Activated CD4-positive, CD25-positive, alpha-beta regulatory T cell treated with anti-CD3 and anti-CD28 coated beads, Interleukin-2, amount 50 U/mL, for 72 hours (primary cell): ENCODE results near the gene KCNJ2.

Experiments used
- DNase-seq: peaks from one replicate; pipeline ENCODE4 v3.0.0; 2021

Gene KCNJ2

DNA sequence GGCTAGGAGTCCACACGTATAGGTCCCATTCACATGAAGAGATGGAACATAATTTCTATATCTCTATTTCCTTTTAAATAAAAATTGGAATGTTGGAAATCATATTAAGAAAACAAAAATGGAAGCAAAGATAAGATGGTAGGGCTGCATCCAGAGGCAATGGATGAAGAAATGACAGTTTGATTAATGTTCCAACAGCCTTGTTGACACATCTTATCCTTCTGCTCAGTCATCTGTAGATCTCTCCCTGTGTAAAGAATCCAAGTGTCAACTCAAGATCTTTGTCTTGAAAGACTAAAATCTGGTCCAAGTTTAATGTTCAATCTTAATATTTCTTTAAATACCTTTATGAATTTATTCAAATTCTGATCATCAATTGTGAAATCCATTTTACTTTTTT, 7.8 kb upstream of the KCNJ2 start:
- no peak for DNase-seq

DNA sequence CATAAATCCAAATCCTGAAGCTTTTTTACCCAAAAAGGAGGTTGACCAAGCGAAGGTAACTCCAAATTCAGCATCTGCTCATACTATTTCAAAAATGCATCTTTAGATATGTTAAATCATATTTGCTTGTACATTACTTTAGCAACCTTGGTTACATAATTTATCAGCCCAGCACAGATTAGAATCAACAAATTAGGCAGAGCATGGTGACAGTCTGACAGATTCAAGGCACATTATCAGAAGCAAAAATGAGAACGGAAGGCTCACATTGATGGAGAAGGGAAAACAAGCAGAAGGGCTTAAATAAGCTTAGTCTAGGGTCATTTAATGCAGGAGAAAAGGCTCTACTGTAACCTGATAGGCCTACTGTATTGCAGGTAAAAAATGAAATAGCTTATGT, 3.9 kb upstream of the KCNJ2 start:
- DNase-seq, result no peak

DNA sequence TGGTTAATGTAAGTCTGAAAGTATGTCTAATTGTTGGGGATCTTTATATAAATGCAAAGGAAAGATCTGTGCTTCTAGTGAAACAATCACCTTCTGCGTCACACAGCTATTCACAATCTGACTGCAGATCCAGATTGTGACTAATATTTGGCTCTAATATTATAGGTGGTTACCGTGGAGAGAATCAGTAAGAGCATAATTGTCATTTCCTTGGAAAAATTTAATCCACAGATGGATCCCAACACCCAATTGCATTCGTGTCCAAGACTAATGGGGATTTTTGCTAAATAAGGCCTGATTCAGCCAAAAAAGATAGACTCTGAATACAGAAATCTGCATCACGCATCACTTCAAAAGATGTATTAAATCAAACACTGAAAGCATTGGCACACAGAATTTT, 2.7 kb upstream of the KCNJ2 start:
- DNase-seq, result no peak

DNA sequence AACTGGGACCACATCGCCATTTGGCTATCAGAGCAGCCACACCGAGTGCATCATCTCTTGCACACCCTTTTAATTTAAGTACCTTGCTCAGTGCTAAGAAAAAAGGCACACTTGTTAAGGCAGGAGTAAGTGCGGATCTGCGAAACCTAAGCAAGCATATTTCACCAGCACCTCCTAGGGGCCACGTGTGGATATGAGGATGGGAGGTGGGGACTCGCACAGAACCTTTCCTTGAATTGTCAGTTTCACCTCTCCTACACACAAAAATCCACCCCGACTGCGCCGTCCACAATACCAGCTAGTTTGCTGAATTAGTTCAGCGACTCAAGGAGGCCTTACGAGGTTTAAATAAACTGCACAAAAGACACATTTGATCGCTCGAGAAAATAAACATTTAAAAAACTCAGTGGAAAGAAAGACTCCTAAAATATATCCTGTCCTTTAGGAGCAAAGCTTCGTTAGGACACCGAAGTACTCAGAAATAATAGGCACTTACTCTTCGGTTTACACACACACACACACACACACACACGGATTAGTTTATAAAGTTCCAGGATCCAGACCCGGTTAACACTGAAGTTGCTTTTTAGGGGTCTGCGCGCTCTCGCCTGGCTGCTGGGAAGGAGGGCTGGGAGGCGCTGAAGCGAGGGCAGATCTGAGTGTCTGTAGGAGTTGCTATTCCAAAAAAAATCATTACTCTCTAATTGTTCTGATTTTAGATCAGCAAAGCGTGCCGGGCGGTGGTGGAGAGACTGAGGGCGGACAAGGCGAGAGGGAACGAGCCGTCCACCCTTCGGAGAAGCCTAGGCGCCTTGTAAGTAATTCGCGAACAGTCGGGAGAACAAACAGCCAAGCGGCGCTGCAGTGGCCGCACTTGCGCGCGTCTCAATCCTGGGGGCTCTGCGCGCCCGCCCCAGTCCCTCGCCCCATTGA, 1.0 kb upstream of the KCNJ2 start:
- no peak for DNase-seq

DNA sequence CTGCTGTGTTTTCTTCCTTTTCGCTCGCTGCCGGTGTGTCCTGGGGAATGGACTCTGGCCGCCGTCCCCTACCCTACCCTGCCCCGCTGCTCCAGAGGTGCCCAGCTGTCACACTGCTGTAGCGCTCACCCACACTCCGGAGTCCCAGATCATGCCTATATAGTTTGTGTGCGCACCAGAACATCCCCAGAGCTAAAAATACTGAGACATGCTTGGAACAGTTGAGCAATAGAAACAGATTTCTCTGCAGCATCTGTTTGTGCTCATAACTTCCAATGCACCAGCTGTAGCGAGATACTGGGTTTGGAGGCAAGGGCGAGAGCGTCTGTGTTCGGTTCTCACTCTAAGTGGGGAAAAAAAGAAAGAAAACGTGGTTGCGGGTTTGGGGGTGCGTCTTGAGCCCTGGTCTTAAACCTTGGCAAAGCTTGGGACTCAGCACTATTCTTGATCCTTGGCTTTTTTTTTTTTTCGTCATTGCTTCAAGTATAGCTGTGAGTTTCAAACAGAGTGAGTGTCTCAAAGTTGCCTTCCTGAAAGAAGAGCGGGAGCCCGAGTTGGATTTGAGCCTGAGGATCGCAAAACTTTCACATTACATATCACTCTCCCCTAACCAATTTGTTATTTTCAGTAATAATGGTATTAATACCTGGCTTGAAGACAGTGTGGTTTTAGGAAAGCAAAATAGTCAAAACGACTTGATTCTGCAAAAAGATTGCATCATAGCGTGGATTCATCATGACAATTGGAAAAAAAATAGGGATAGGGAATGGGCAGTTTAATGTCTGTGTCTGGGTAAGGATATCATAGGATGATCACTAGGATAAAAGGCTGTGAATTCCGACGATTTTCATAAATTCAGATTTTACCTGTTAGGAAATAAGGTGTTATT, 621 bp downstream of the KCNJ2 start:
- DNase-seq, result no peak

DNA sequence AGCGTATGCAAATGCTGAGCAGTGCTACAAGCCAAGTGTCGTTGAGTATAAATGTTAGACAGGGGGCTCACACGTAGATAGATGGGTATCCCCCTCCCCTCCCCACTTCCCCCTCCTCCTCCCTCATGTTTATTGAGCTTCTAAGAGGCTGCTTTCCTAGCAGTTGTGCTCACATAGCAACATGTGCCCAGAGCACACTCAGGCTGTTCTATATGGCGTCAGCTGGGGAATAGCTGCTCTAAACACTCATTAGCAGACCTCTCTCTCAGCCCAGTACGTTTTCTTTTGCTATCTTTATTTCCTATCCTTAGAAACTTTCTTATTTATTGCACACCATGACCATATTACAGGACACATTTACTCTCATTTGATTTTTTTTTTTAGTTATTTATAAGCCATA, 1.8 kb downstream of the KCNJ2 start:
- no peak for DNase-seq

DNA sequence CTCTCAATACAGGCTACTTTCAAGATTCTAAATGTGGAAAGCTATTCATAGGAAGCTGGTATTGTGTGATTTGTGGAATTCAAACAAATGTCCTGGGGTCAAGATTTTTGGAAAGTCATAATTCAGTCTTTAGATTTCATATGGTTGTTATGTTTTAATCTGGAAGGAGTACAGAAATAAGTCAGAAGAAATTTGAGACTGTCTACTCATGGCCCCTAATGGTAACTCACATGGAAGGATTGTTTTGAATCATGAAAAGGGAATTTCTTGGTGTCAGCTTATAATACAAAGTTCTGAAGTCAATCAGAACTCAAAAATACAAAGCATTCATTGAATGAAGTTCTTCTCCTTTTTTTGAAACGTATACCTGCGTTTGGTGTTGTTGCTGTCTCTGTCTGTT, 3.1 kb downstream of the KCNJ2 start:
- DNase-seq, result no peak

DNA sequence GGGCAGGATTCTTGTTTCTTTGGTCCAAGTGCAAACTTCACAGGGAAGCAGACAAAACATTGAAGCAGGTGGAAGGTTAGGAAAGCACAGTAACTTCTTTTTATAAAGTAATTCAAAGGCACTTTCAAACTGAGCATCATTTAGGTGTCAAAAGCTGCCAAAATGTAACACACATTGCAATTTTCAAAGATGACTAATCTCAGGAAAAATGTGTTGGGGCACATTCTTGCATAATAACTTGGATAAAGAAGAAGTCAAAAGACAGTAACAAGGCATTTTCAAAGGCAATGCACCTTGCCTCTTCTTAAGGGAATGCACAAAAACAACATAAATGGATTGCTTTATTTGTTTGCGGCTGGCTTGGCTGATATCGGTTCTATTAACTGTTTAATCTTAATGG, 3.6 kb downstream of the KCNJ2 start:
- DNase-seq, result no peak

DNA sequence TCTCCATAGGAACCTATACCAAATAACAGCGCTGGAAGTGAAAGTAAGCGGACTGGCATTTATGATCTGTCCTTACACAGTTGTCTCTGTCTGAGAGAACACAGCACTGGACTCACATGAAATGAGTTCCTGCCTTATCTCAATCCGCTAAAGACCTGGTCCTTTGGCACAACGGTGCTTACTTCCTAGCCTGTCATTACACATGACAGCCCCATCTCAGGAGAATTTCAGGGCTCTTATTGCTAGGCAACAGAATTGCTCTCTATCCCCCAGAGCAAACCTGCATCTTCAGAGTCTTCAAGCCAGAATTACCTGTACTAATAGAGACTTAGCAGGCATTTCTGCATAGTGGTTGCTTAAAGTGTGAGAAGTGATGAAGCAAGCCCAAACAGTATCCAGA, 4.3 kb downstream of the KCNJ2 start:
- DNase-seq, result no peak

DNA sequence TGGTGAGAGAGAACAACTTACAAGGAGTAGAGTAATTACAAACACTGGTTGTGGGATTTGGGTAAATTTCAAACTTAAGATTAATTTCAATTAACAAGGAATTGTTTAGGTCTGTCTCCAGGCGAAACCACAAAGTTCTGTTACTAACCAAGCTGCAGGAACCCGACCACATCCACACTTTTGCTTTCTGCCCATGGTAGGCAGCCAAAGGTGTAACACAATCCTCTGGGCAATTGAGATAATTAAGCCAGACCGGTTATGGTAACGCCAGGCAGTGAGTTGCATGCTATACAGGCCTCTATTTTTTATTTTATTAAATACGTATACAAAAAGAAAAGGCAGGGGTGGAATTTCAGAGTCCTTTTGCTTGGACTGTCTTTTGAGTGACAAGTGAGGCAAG, 12.0 kb downstream of the KCNJ2 start:
- DNase-seq, result no peak

DNA sequence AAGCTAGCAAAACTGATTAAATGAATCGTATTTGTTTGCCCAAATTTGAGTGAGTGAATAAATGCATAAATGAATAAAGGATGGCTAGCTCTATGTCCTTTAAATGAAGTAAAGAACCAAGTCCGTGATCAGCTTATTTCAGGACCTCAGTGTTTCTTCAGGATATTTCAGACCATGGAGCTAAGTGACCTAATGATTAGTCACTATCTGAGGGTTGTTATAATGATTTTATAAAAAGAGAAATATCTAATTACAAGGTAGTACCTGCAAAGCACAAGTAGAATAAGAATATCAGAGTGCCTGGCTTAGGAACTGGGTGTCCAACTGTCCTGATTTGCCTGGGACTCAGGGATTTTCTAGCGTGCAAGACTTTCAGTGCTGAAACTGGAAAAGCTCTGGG, 12.5 kb downstream of the KCNJ2 start:
- no peak for DNase-seq

DNA sequence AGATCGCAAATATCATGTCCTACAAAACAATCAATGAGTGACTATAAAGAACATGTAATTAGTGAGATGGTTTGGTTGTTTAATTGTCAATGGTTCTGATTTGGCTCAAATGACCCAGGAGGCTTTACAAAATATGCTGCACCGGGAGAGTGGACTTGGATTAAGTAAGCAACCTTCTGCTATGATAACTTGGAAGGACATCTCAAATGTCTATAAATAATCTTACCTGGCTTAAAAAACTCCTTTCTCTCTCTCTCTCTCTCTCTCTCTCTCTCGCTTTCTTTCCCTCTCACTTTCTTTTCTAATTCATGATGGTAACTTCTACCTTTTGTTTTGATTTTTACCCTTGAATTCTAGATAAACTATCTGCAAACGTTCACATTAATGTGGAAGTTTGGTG, 14.2 kb downstream of the KCNJ2 start:
- no peak for DNase-seq

DNA sequence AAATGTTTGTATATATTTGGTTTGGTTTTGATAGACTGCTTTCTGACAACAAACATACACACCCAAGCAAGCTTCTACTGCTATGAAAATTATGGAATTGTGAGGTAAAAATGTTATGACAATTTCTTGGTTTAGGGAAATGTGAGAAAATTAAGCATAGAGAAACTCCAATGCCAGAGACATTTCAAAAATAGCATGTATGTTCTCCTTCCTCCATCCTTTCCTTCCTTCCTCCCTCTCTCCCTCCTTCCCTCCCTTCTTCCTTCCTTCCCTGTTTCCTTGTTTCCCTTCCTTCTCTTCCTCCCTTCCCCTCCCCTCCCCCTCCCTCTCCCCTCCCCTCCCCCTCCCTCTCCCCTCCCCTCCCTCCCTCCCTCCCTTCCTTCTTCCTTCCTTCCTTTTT, 14.9 kb downstream of the KCNJ2 start:
- DNase-seq, result no peak

DNA sequence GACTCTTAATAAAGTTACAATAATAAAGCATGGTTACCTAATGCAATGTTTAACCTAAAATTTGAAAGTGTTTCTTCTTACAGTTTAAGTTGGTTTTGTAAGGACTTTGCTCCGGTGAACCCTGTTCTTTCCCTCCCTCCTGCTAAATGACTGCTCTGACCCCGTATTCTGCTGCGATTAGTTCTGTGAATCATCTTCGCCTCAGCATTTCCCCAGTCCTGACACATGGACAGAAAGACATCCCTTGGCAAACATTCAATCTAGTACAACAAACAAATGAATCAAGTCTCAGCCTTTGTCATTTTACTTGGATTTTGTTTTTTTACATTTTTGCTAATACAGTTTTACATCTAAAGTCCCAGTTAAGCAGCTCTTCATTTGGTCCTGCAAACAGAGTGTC, 15.4 kb downstream of the KCNJ2 start:
- no peak for DNase-seq

DNA sequence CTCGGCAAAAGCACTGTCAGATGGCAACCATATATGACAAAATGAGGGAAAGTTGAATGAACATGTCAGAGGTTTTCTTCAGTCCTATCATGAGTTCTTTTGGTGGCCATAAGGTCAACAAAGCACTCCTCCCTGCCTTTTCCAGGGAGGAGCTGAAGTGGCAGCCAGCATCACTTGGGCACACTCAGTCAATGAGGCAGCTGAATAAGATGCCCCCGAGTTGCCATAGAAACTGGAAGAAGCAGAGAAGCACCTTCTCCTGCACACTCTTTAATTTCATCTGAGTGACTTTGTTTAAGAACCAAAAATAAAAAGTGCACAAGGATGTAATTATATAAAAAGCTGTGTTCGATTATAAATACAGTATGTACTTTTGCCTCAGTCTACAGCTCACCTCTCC, 16.0 kb downstream of the KCNJ2 start:
- DNase-seq, result no peak

DNA sequence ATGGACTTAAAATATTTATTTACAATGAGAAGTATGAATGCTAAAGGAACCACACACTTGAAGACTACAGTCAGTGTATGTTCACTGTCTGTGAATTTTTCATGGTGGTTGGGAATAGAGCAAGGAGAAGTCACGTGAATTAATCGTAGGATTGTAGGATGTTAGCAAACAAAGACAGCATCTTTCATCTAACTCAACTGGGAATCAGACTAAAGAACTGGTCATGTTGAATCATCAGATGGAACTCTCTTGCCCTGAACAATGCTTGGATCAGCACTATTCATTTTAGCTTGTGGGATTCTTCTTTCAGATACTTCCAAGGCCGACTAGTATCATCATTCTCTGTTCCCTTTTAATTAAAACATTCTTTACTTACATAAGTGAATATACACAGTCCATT, 18.1 kb downstream of the KCNJ2 start:
- DNase-seq, result no peak

DNA sequence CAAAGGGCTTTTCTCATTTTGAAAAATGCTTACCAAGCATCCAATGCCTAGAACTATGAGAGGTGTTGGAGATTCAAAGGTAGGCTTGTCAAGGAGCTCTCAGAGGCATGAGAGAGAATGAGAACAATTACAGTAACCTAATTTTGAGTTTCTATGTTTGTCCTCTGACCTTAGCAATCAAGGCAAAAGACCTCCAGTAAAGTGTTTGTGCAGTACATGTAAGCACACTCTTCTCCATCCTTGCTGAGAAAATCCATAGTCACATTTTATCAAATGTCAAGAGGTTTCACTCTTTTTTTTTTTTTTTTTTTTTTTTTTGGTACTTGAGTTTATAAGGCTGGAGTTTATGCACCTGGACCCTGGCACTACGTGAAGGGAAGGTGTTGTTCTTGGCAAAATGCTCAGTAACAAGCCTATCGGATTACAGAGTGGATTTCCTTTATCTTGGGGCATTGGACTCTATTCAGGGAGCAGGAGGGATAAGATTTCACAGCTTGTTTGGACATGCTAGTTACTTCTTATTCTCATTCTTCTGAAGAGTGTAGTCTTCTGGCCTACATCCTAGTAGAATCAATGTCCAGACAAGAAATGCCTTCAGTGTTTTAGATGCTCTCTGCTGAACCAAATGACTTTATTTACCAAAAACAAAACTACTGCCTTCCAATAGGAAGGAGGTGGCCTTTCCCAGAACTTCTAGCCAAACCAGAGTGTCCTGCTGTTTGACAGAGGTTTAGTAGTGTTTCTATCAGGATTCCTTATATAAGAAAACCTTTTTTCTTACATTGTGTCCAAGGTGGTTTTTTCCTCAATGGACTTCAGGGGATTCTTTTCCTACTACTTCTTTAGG, 21.9 kb downstream of the KCNJ2 start:
- DNase-seq, result no peak

DNA sequence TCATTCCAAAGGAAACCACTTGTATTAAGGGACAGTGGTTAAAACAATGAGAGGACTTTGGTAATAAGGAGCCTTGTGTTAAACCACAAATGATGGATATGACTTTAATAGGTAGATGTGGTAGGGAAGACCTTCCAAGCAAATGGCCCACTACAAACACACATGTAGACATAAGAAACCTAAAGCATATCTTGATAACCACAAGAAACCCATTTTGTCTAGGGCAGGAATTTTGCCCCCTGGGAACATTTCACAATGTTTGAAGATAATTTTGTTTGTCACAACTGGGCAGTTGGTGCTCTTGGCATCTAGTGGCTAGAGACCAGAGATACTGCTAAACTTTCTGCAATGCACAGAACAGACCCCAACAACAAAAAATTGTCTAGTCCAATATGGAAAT, 25.8 kb downstream of the KCNJ2 start:
- no peak for DNase-seq

DNA sequence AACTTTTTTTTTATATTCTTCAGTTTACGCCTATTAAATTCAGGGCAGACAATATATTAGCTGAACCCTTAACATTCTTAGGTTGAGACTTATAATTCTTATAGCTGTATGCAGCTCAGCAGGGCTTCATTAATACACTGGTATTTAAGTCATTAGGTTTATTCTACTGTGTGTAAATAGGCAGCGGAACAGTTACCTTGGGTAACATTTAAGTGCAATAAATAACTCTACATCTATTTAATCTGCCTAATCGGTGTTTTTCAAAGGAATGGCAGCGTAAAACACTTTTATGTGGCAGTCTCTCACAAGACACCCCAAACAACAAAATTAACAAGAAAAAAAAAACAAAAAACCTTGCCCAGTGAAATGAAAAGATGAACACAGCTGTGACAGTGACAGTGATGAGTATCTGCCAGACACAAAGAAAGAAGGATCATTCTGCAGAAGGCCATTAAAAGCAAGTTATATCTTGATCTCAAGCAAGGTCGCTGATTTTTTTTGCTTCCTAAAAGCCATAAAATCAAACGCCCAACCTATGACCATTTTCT, 32.6 kb downstream of the KCNJ2 start:
- no peak for DNase-seq

DNA sequence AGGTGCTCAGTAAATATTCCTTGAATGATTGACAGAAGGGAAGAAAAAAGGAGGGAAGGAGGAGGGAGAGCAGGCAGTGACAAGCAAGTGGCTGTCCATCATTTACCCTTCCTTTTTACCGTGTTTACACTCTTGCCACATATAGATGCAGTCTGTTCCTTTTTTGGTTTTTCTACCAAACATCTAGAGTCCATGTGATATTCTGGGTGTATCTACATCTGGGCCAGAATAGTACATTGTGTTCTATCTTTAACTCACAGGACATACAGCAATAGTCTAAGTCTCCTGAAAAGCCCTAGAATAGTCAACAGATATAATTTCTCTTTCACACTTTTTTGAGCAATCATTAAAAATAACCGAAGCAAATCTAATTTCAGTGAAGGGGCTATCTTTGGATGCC, 33.5 kb downstream of the KCNJ2 start:
- no peak for DNase-seq

DNA sequence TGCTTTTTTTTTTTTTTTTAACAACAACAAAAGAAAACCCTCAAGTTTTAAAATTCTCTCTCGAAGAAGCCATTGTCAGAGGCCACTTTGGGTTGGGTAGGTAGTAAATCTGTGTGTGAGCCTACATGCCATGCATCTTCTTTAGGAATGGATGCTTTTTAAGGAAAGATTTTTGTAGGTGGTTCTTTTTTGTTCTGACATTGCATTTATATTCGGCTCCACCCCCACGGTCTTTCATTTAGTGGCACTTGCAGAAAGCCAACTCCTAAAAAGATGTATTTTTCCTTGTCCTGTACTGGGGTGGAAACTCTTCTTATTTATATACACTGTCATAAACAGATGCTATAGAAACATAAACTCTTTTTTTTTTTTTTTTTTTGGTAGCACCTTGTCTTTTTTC, 35.1 kb downstream of the KCNJ2 start:
- DNase-seq, result no peak

DNA sequence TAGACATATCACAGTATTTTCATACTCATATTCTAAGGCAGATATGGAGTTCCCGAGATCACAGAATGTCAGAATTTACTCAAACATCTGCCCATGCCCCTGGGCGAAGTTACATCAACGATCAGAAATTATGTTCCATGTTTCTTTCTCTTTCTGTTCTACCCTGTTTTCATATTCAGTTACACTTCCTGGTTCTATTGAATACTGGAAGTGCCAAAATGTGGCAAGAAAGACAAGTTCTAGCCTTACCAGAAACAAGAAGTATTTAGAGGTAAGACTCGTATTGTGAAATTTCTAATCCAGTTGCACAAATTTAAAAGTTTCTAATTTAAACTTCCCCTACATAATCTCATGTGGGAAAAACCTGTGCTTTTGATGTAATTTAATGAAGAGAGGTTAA, 36.1 kb downstream of the KCNJ2 start:
- no peak for DNase-seq
